CD14-positive monocyte (primary cell): Measurements from ENCODE around the gene RILPL1. TPM values are rescaled to one million over a fixed set of nuclear protein-coding genes. Genes with fewer than 3 reads are reported as not detected.
A peak's percentile ranks its signal among the peaks of the same experiment; 100 is the strongest.

Experiments
- DNase-seq, 3 donors: peaks; one replicate each; pipeline ENCODE4 v3.0.0-alpha.2; 2011 to 2022
- H2AFZ ChIP-seq: 2 replicates; pipeline ENCODE4 v1.6.0; 2012; ENCODE audit warnings: mild to moderate bottlenecking, low read depth, low read length, inconsistent platforms; ENCODE audit not compliant: insufficient read depth, poor library complexity, severe bottlenecking
- H3K27ac ChIP-seq, 2 donors: 1 replicate in 1 of 2; 2 replicates in 1 of 2; pipeline ENCODE4 v1.5.1; 2012 to 2013; ENCODE audit warnings: low read length in 2 of 2, control low read depth in 1 of 2, inconsistent platforms in 1 of 2, low read depth in 1 of 2, mild to moderate bottlenecking in 1 of 2
- H3K27me3 ChIP-seq, 2 donors: one replicate each; pipeline versions ENCODE4 v1.6.0 to v1.6.1; 2011 to 2013; ENCODE audit warnings: low read length in 2 of 2; ENCODE audit not compliant: control insufficient read depth in 2 of 2, insufficient read depth in 2 of 2
- H3K36me3 ChIP-seq, 2 donors: replicated peaks in 1 of 2; 1 replicate in 1 of 2; 2 replicates in 1 of 2; pipeline versions ENCODE4 v1.5.1 to v1.6.1; 2012 to 2013; ENCODE audit warnings: low read length in 2 of 2, control low read depth in 1 of 2, inconsistent platforms in 1 of 2, mild to moderate bottlenecking in 1 of 2; ENCODE audit not compliant: insufficient read depth in 2 of 2, control insufficient read depth in 1 of 2
- H3K4me1 ChIP-seq, 2 donors: 1 replicate in 1 of 2; 2 replicates in 1 of 2; pipeline versions ENCODE4 v1.5.1 to v1.6.1; 2012 to 2013; ENCODE audit warnings: low read length in 2 of 2, control low read depth in 1 of 2, inconsistent platforms in 1 of 2, mild to moderate bottlenecking in 1 of 2, moderate library complexity in 1 of 2; ENCODE audit not compliant: insufficient read depth in 2 of 2, control insufficient read depth in 1 of 2
- H3K4me2 ChIP-seq: replicated peaks from 2 replicates; pipeline ENCODE3; 2012; ENCODE audit warnings: low read length, moderate library complexity, mild to moderate bottlenecking; ENCODE audit not compliant: poor library complexity, severe bottlenecking; ENCODE audit errors: extremely low read depth
- H3K4me3 ChIP-seq, 3 experiments: fragments of 200-600 bp in 1 of 3; sonication (generic) in 1 of 3; replicated peaks in 1 of 3; 1 replicate in 2 of 3; 2 replicates in 1 of 3; pipeline ENCODE4 v1.5.1; 2011 to 2013; ENCODE audit warnings: low read length in 3 of 3, mild to moderate bottlenecking in 3 of 3, control low read depth in 2 of 3, low read depth in 2 of 3, inconsistent platforms in 1 of 3, moderate library complexity in 1 of 3
- H3K79me2 ChIP-seq: 2 replicates; pipeline ENCODE4 v1.6.0; 2012; ENCODE audit warnings: mild to moderate bottlenecking, control low read depth, inconsistent platforms, low read length, moderate library complexity; ENCODE audit not compliant: insufficient read depth
- H3K9ac ChIP-seq: 2 replicates; pipeline ENCODE4 v1.6.0; 2017; ENCODE audit warnings: low read length, mild to moderate bottlenecking; ENCODE audit not compliant: insufficient read depth, poor library complexity, severe bottlenecking
- H3K9me3 ChIP-seq, 2 donors: replicated peaks in 1 of 2; 1 replicate in 1 of 2; 2 replicates in 1 of 2; pipeline versions ENCODE4 v1.5.1 to v1.6.1; 2012 to 2013; ENCODE audit warnings: low read length in 2 of 2, control low read depth in 1 of 2; ENCODE audit not compliant: control insufficient read depth in 1 of 2, insufficient read depth in 1 of 2
- H4K20me1 ChIP-seq: 2 replicates; pipeline ENCODE4 v1.6.0; 2012; ENCODE audit warnings: mild to moderate bottlenecking, low read length, control low read depth, moderate library complexity; ENCODE audit not compliant: insufficient read depth
- H3K27ac Mint-ChIP-seq, 7 donors: one replicate each; pipeline ENCODE4 v1.8.0; 2020; ENCODE audit warnings: mild to moderate bottlenecking in 7 of 7, mixed read lengths in 7 of 7, moderate library complexity in 6 of 7, inconsistent platforms in 2 of 7
- H3K27me3 Mint-ChIP-seq, 3 donors: one replicate each; pipeline ENCODE4 v1.8.0; 2021 to 2022; ENCODE audit warnings: low read depth in 3 of 3, mild to moderate bottlenecking in 3 of 3, mixed read lengths in 3 of 3, moderate library complexity in 3 of 3, inconsistent platforms in 1 of 3
- H3K36me3 Mint-ChIP-seq, 2 donors: one replicate each; pipeline ENCODE4 v1.8.0; 2020; ENCODE audit warnings: mixed read lengths in 2 of 2, inconsistent platforms in 1 of 2, mild to moderate bottlenecking in 1 of 2
- H3K4me1 Mint-ChIP-seq: one replicate; pipeline ENCODE4 v1.8.0; 2020; ENCODE audit warnings: mild to moderate bottlenecking, mixed read lengths
- H3K4me3 Mint-ChIP-seq, 2 donors: one replicate each; pipeline ENCODE4 v1.8.0; 2020; ENCODE audit warnings: mild to moderate bottlenecking in 2 of 2, mixed read lengths in 2 of 2, moderate library complexity in 1 of 2
- H3K9me3 Mint-ChIP-seq, 7 donors: one replicate each; pipeline ENCODE4 v1.8.0; 2020 to 2022; ENCODE audit warnings: mixed read lengths in 7 of 7, mild to moderate bottlenecking in 6 of 7, moderate library complexity in 6 of 7, inconsistent platforms in 2 of 7
- CTCF ChIP-seq: fragments of 200-600 bp; IDR thresholded peaks from one replicate; pipeline ENCODE4 v1.8.0; 2022; ENCODE audit warnings: antibody characterized with exemption, mild to moderate bottlenecking
- WGBS: methylation state at CpG from one replicate; pipeline ENCODE4 v1.1.5; 2013; ENCODE audit warnings: missing lambda C conversion rate; ENCODE audit not compliant: insufficient coverage; 5-methylcytosine and 5-hydroxymethylcytosine counted together
- intact Hi-C, 2 donors: fragments of 100-400 bp; cut with micrococcal nuclease; formaldehyde crosslinking; loops; one replicate each; pipeline versions ENCODE4 v1.15.0 to v1.15.1; 2023
- polyA plus RNA-seq, 3 donors: library from polyadenylated mRNA; depleted of rRNA in 1 of 3; unstranded in 2 of 3; stranded (reverse) in 1 of 3; fragments of 300-500 nt in 2 of 3; fragments of >200 nt in 1 of 3; fragmentation: Illumina TruSeq in 2 of 3; gene quantifications; 1 replicate in 2 of 3; 2 replicates in 1 of 3; pipeline ENCODE4 v1.2.3, GENCODE V29; 2012 to 2021

The RILPL1 gene
- polyA plus RNA-seq, 3 donors = 1.2 TPM; not detected in 2

- Histone ChIP-seq H3K4me2 (no peak overlapping the region), H3K4me1 (peaks cover 25 to 29% of the 10 kb centered on the region in 2 donors), H2AFZ (no peak overlapping the region), H3K9ac (no peak overlapping the region), H4K20me1 (no peaks in the 10 kb centered on the region), H3K4me3 (no peak overlapping the region), H3K27ac (no peak overlapping the region), H3K36me3 (no peaks in the 10 kb centered on the region), H3K27me3 (peaks cover 41 to 75% of the 10 kb centered on the region in 2 donors), H3K9me3 (no peaks in the 10 kb centered on the region), H3K79me2 (no peaks in the 10 kb centered on the region)
- peak overlapping the region in 1 of 2 donors; percentile 83 for H3K4me3 Mint-ChIP-seq
- peaks cover 58 to 89% (median 79%) of the 10 kb centered on the region in 3 donors for H3K27me3 Mint-ChIP-seq
- peaks cover 10 to 11% of the 10 kb centered on the region in 2 donors for H3K36me3 Mint-ChIP-seq
- H3K4me1 Mint-ChIP-seq = peaks cover 28% of the 10 kb centered on the region
- WGBS = 93% methylated on average over 4 of the region's 7 CpGs
- no peak overlapping the region for H3K27ac Mint-ChIP-seq
- no peak for TF ChIP-seq CTCF
- no peak for DNase-seq
- H3K9me3 Mint-ChIP-seq = peaks cover 1 to 15% (median 6%) of the 10 kb centered on the region in 7 donors
- intact Hi-C loops = no loop called here
These were observed 2.4 kb downstream of the RILPL1 start for GRCh38 chr12:123531091-123531490.

GRCh38 chr12:123530668-123531067, 2.9 kb downstream of the RILPL1 start:
- H3K27ac ChIP-seq = no peak overlapping the region
- H2AFZ ChIP-seq = no peak overlapping the region
- H3K79me2 ChIP-seq = no peaks in the 10 kb centered on the region
- no peak overlapping the region for H3K9ac ChIP-seq
- H3K36me3 Mint-ChIP-seq = peaks cover 10 to 11% of the 10 kb centered on the region in 2 donors
- H3K4me1 ChIP-seq = peaks cover 25 to 29% of the 10 kb centered on the region in 2 donors
- H4K20me1 ChIP-seq = no peaks in the 10 kb centered on the region
- no peaks in the 10 kb centered on the region for H3K9me3 ChIP-seq
- H3K27ac Mint-ChIP-seq = no peak overlapping the region
- H3K9me3 Mint-ChIP-seq = peaks cover 1 to 15% (median 6%) of the 10 kb centered on the region in 7 donors
- DNase-seq = no peak
- H3K27me3 ChIP-seq = peaks cover 41 to 74% of the 10 kb centered on the region in 2 donors
- 96% methylated on average over 4 of the region's 5 CpGs for WGBS
- no peak overlapping the region for H3K4me3 ChIP-seq
- intact Hi-C loops = no loop called here
- H3K4me2 ChIP-seq = no peak overlapping the region
- no peaks in the 10 kb centered on the region for H3K36me3 ChIP-seq
- H3K27me3 Mint-ChIP-seq = peaks cover 55 to 86% (median 75%) of the 10 kb centered on the region in 3 donors
- peak overlapping the region in 1 of 2 donors; percentile 83 for H3K4me3 Mint-ChIP-seq
- TF ChIP-seq CTCF = no peak
- peaks cover 28% of the 10 kb centered on the region for H3K4me1 Mint-ChIP-seq
